ENCODE measurements around the gene WTIP.

DNA sequence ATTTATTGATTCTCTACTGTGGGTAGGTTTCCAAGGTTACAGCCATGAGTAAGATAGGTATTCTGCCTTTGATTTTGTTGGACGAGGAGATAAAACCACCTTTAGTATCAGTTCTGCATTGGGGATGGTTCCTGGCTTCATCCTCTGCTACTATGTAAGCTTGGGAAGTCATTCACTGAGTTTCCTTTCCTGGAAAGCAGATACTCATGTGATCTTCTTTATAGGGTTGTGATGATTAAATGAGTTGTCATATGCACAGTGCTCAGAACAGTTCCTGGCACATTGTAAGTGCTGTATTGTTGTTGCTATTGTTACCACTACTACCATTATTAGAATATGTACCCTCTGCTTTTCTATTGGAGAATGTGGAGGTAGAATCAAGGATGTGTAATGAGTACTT is 13.1 kb upstream of the WTIP start:
- TF ChIP-seq, protein P1, sequence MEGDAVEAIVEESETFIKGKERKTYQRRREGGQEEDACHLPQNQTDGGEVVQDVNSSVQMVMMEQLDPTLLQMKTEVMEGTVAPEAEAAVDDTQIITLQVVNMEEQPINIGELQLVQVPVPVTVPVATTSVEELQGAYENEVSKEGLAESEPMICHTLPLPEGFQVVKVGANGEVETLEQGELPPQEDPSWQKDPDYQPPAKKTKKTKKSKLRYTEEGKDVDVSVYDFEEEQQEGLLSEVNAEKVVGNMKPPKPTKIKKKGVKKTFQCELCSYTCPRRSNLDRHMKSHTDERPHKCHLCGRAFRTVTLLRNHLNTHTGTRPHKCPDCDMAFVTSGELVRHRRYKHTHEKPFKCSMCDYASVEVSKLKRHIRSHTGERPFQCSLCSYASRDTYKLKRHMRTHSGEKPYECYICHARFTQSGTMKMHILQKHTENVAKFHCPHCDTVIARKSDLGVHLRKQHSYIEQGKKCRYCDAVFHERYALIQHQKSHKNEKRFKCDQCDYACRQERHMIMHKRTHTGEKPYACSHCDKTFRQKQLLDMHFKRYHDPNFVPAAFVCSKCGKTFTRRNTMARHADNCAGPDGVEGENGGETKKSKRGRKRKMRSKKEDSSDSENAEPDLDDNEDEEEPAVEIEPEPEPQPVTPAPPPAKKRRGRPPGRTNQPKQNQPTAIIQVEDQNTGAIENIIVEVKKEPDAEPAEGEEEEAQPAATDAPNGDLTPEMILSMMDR (IDR thresholded peaks at IDR 0.05) = no peak
- TF ChIP-seq POLR2A (IDR thresholded peaks at IDR 0.05) = no peak
- TF ChIP-seq POLR2AphosphoS5 (IDR thresholded peaks at IDR 0.05) = no peak

Data from stomach (tissue), 4 donors.